Thyroid gland (tissue), 4 donors: ENCODE results near the gene WDR27.

Experiments
- POLR2A ChIP-seq, 2 donors: fragments of 450-650 bp; IDR thresholded peaks; one replicate each; pipeline ENCODE4 v1.6.1; 2017; ENCODE audit warnings: antibody characterized with exemption in 2 of 2, mild to moderate bottlenecking in 2 of 2, moderate library complexity in 1 of 2
- TF ChIP-seq, protein P1 (sequence below), 6 experiments: fragments of 200-600 bp in 3 of 6; fragments of 450-650 bp in 3 of 6; sonication (generic) in 3 of 6; IDR thresholded peaks; one replicate each; pipeline ENCODE4 v1.5.1; 2016 to 2019; ENCODE audit warnings: antibody characterized with exemption in 6 of 6, mild to moderate bottlenecking in 2 of 6, inconsistent platforms in 1 of 6, moderate library complexity in 1 of 6

DNA sequence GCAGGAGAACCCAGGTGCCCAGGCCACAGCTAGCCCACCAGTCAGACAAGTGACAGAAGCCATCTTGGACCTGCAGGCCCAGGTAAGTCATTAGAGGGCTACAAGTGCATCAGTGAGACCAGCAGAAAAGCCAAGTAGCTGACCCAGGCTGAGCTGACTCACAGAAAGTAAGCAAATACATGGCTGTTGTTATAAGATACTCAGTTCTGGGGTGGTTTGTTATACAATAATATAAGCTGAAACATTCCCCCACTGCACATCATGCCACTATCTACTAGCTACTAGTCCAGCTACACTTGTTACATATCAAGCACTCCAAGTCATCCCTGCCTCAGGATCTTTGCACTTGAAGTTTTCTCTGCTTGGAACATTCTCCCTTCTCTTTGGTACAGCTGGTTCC, 39.5 kb upstream of the WDR27 start:
- TF ChIP-seq, protein P1, sequence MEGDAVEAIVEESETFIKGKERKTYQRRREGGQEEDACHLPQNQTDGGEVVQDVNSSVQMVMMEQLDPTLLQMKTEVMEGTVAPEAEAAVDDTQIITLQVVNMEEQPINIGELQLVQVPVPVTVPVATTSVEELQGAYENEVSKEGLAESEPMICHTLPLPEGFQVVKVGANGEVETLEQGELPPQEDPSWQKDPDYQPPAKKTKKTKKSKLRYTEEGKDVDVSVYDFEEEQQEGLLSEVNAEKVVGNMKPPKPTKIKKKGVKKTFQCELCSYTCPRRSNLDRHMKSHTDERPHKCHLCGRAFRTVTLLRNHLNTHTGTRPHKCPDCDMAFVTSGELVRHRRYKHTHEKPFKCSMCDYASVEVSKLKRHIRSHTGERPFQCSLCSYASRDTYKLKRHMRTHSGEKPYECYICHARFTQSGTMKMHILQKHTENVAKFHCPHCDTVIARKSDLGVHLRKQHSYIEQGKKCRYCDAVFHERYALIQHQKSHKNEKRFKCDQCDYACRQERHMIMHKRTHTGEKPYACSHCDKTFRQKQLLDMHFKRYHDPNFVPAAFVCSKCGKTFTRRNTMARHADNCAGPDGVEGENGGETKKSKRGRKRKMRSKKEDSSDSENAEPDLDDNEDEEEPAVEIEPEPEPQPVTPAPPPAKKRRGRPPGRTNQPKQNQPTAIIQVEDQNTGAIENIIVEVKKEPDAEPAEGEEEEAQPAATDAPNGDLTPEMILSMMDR (IDR thresholded peaks at IDR 0.05), result no peak
- TF ChIP-seq POLR2A (IDR thresholded peaks at IDR 0.05), result no peak
